ENCODE results near the gene IREB2. TPM values are rescaled to one million over a fixed set of nuclear protein-coding genes. Genes with fewer than 3 reads are reported as not detected.
"Not testable (repeated sequence)": the region's sequence is repeated elsewhere in the genome, so short reads cannot be mapped to it uniquely, and the experiment has no call there.

Gene IREB2
- polyA plus RNA-seq, 3 donors: 11.7 to 25.5 (median 16.7) TPM

GRCh38 chr15:78434134-78434533 lies 3.9 kb upstream of the IREB2 start:
- Histone ChIP-seq H3K27me3 (ENCODE audit: control insufficient read depth in 2 of 2, insufficient read depth in 2 of 2, low read length in 2 of 2) (no peaks in the 10 kb centered on the region), H3K9me3 (replicated peaks in 1 of 2; ENCODE audit: control insufficient read depth in 1 of 2, insufficient read depth in 1 of 2, low read length in 2 of 2) (no peaks in the 10 kb centered on the region), H3K27ac (ENCODE audit: low read depth in 1 of 2, low read length in 2 of 2) (no peak overlapping the region), H3K4me1 (ENCODE audit: control insufficient read depth in 1 of 2, insufficient read depth in 2 of 2, low read length in 2 of 2) (peaks cover 17 to 19% of the 10 kb centered on the region in 2 donors), H3K4me3 (replicated peaks in 1 of 3; ENCODE audit: low read depth in 2 of 3, low read length in 3 of 3) (no peak overlapping the region), H3K9ac (ENCODE audit: insufficient read depth, low read length, poor library complexity, severe bottlenecking) (no peak overlapping the region), H3K79me2 (ENCODE audit: insufficient read depth, low read length) (peaks cover 18% of the 10 kb centered on the region), H3K36me3 (replicated peaks in 1 of 2; ENCODE audit: control insufficient read depth in 1 of 2, insufficient read depth in 2 of 2, low read length in 2 of 2) (no peaks in the 10 kb centered on the region), H4K20me1 (ENCODE audit: insufficient read depth, low read length) (no peaks in the 10 kb centered on the region), H3K4me2 (replicated peaks; ENCODE audit: extremely low read depth, low read length, poor library complexity, severe bottlenecking) (no peak overlapping the region), H2AFZ (ENCODE audit: insufficient read depth, low read depth, low read length, poor library complexity, severe bottlenecking) (peak overlapping the region; percentile 60)
- no peak overlapping the region for H3K27ac Mint-ChIP-seq
- H3K9me3 Mint-ChIP-seq: peaks cover 0 to 4% (median 3%) of the 10 kb centered on the region in 7 donors
- no peaks in the 10 kb centered on the region for H3K36me3 Mint-ChIP-seq
- no peak overlapping the region for H3K4me3 Mint-ChIP-seq
- intact Hi-C loops (cut with micrococcal nuclease): no loop called here
- peaks cover 0 to 3% (median 0%) of the 10 kb centered on the region in 3 donors for H3K27me3 Mint-ChIP-seq (ENCODE audit: low read depth in 3 of 3)
- no CpG with 5 or more reads among the region's 8 CpGs for WGBS (ENCODE audit: insufficient coverage)
- TF ChIP-seq CTCF (IDR thresholded peaks at IDR 0.05): no peak
- peaks cover 15% of the 10 kb centered on the region for H3K4me1 Mint-ChIP-seq
- DNase-seq: no peak

GRCh38 chr15:78434711-78435110 lies 3.3 kb upstream of the IREB2 start:
- DNase-seq; H3K4me2 ChIP-seq (replicated peaks; ENCODE audit: extremely low read depth, low read length, poor library complexity, severe bottlenecking); H4K20me1 ChIP-seq (ENCODE audit: insufficient read depth, low read length); H3K27me3 ChIP-seq (ENCODE audit: control insufficient read depth in 2 of 2, insufficient read depth in 2 of 2, low read length in 2 of 2); H3K27ac ChIP-seq (ENCODE audit: low read depth in 1 of 2, low read length in 2 of 2); H3K9ac ChIP-seq (ENCODE audit: insufficient read depth, low read length, poor library complexity, severe bottlenecking); H3K27ac Mint-ChIP-seq; H3K9me3 Mint-ChIP-seq; H3K9me3 ChIP-seq (replicated peaks in 1 of 2; ENCODE audit: control insufficient read depth in 1 of 2, insufficient read depth in 1 of 2, low read length in 2 of 2); H3K4me3 Mint-ChIP-seq; H3K36me3 ChIP-seq (replicated peaks in 1 of 2; ENCODE audit: control insufficient read depth in 1 of 2, insufficient read depth in 2 of 2, low read length in 2 of 2); H3K4me3 ChIP-seq (replicated peaks in 1 of 3; ENCODE audit: low read depth in 2 of 3, low read length in 3 of 3); H3K36me3 Mint-ChIP-seq; H2AFZ ChIP-seq (ENCODE audit: insufficient read depth, low read depth, low read length, poor library complexity, severe bottlenecking); H3K27me3 Mint-ChIP-seq (ENCODE audit: low read depth in 3 of 3): not testable (repeated sequence)
- H3K4me1 ChIP-seq (ENCODE audit: control insufficient read depth in 1 of 2, insufficient read depth in 2 of 2, low read length in 2 of 2): peaks cover 22 to 24% of the 10 kb centered on the region in 2 donors
- intact Hi-C loops (cut with micrococcal nuclease): loop anchor here (5.0 kb wide), 4 partner anchors 108 to 287 kb away; partner anchors contain the start of genes PSMA4 (in 2 of the 2), IDH3A (in 1 of the 2) and SKIC8 (in 1 of the 2)
- 100% methylated on average over 1 of the region's 6 CpGs for WGBS (ENCODE audit: insufficient coverage)
- peaks cover 19% of the 10 kb centered on the region for H3K4me1 Mint-ChIP-seq
- peaks cover 24% of the 10 kb centered on the region for H3K79me2 ChIP-seq (ENCODE audit: insufficient read depth, low read length)

Data from CD14-positive monocyte (primary cell).